ENCODE data around the gene DUXA.

DNA sequence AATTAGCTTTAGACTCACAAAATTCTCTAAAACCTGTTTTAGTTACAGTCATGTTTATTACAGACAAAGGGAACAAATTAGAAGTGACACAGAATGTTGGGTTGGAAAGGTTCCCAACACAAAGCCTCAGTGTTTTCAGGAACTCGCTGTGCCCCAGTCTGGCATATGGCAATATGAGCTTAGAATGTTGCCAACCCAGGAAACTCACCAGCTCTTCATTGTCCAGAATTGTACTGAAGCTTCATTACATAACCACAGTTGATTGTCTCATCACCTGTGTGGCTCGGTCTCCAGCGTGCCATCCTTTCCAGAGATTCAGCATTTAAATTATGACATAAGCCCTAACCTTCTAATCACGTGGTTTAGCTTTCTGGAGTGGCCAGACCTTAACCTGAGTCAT is 43.1 kb upstream of the DUXA start:
- TF ChIP-seq TEAD4 (CRISPR knock-in tag; IDR thresholded peaks at IDR 0.05) (no peak), NR3C1 (CRISPR knock-in tag; conservative IDR thresholded peaks at IDR 0.05; ENCODE audit: low read depth) (no peak), CREB1 (CRISPR knock-in tag; IDR thresholded peaks at IDR 0.05) (no peak)
- TF ChIP-seq, protein P1, sequence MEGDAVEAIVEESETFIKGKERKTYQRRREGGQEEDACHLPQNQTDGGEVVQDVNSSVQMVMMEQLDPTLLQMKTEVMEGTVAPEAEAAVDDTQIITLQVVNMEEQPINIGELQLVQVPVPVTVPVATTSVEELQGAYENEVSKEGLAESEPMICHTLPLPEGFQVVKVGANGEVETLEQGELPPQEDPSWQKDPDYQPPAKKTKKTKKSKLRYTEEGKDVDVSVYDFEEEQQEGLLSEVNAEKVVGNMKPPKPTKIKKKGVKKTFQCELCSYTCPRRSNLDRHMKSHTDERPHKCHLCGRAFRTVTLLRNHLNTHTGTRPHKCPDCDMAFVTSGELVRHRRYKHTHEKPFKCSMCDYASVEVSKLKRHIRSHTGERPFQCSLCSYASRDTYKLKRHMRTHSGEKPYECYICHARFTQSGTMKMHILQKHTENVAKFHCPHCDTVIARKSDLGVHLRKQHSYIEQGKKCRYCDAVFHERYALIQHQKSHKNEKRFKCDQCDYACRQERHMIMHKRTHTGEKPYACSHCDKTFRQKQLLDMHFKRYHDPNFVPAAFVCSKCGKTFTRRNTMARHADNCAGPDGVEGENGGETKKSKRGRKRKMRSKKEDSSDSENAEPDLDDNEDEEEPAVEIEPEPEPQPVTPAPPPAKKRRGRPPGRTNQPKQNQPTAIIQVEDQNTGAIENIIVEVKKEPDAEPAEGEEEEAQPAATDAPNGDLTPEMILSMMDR (IDR thresholded peaks at IDR 0.05) = no peak
- TF ChIP-seq, protein P2, sequence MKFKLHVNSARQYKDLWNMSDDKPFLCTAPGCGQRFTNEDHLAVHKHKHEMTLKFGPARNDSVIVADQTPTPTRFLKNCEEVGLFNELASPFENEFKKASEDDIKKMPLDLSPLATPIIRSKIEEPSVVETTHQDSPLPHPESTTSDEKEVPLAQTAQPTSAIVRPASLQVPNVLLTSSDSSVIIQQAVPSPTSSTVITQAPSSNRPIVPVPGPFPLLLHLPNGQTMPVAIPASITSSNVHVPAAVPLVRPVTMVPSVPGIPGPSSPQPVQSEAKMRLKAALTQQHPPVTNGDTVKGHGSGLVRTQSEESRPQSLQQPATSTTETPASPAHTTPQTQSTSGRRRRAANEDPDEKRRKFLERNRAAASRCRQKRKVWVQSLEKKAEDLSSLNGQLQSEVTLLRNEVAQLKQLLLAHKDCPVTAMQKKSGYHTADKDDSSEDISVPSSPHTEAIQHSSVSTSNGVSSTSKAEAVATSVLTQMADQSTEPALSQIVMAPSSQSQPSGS (CRISPR knock-in tag; IDR thresholded peaks at IDR 0.05; ENCODE audit: borderline replicate concordance, low read depth) = no peak
